ENCODE results near the gene STKLD1. TPM values are rescaled to one million over a fixed set of nuclear protein-coding genes. Genes with fewer than 3 reads are reported as not detected.
"Not testable (repeated sequence)": the region's sequence is repeated elsewhere in the genome, so short reads cannot be mapped to it uniquely, and the experiment has no call there.

The STKLD1 gene
- total RNA-seq, 2 experiments from 2014 or later = 0.59 to 1.0 TPM

GRCh38 chr9:133389025-133389557 lies 12.9 kb downstream of the STKLD1 start:
- H3K4me3 ChIP-seq (ENCODE audit: low read length) = no peak overlapping the region
- no peak overlapping the region for H3K4me3 Mint-ChIP-seq
- peaks cover 0 to 9% of the 10 kb centered on the region in 2 experiments for H3K9me3 ChIP-seq (ENCODE audit: control insufficient read depth in 1 of 2, insufficient read depth in 1 of 2, low read length in 2 of 2)
- ChIA-PET CTCF (no interaction called here), POLR2A (no interaction called here)
- no peaks in the 10 kb centered on the region for H3K36me3 ChIP-seq (ENCODE audit: insufficient read depth, low read length)
- ATAC-seq (ENCODE audit: poor library complexity) (no peak), DNase-seq (no peak)
- H3K4me1 ChIP-seq (ENCODE audit: insufficient read depth, low read length) = no peaks in the 10 kb centered on the region
- H3K4me1 Mint-ChIP-seq (ENCODE audit: low read depth) = no peaks in the 10 kb centered on the region
- no peak overlapping the region for H3K27ac ChIP-seq (ENCODE audit: low read depth in 1 of 2, low read length in 2 of 2)
- no peaks in the 10 kb centered on the region for H3K27me3 Mint-ChIP-seq
- TF ChIP-seq CTCF (IDR thresholded peaks at IDR 0.05) = no peak
- intact Hi-C loops (cut with DNase I, micrococcal nuclease) = no loop called here
- no peak overlapping the region for H3K27ac Mint-ChIP-seq
- H3K36me3 Mint-ChIP-seq (ENCODE audit: low read depth) = no peaks in the 10 kb centered on the region
- peaks cover 0 to 7% of the 10 kb centered on the region in 2 experiments for H3K27me3 ChIP-seq (ENCODE audit: control insufficient read depth in 1 of 2, insufficient read depth in 2 of 2, low read length in 2 of 2)
- H3K9me3 Mint-ChIP-seq = no peaks in the 10 kb centered on the region

GRCh38 chr9:133389562-133389961 lies 13.4 kb downstream of the STKLD1 start:
- Histone ChIP-seq H3K27me3 (ENCODE audit: control insufficient read depth in 1 of 2, insufficient read depth in 2 of 2, low read length in 2 of 2) (peaks cover 0 to 7% of the 10 kb centered on the region in 2 experiments), H3K27ac (ENCODE audit: low read depth in 1 of 2, low read length in 2 of 2) (no peak overlapping the region), H3K36me3 (ENCODE audit: insufficient read depth, low read length) (no peaks in the 10 kb centered on the region), H3K9me3 (ENCODE audit: control insufficient read depth in 1 of 2, insufficient read depth in 1 of 2, low read length in 2 of 2) (peaks cover 0 to 9% of the 10 kb centered on the region in 2 experiments), H3K4me1 (ENCODE audit: insufficient read depth, low read length) (no peaks in the 10 kb centered on the region), H3K4me3 (ENCODE audit: low read length) (no peak overlapping the region)
- no peaks in the 10 kb centered on the region for H3K36me3 Mint-ChIP-seq (ENCODE audit: low read depth)
- intact Hi-C loops (cut with DNase I, micrococcal nuclease) = no loop called here
- no peak overlapping the region for H3K4me3 Mint-ChIP-seq
- ChIA-PET CTCF (interaction anchor here (0.6 kb wide), 1 partner anchor 13 kb away, joined by 3 read pairs; the partner anchor contains the start of gene STKLD1), POLR2A (no interaction called here)
- DNase-seq = no peak
- no peak overlapping the region for H3K27ac Mint-ChIP-seq
- no peaks in the 10 kb centered on the region for H3K9me3 Mint-ChIP-seq
- ATAC-seq (ENCODE audit: poor library complexity) = no peak
- H3K4me1 Mint-ChIP-seq (ENCODE audit: low read depth) = no peaks in the 10 kb centered on the region
- TF ChIP-seq CTCF (IDR thresholded peaks at IDR 0.05) = no peak
- H3K27me3 Mint-ChIP-seq = no peaks in the 10 kb centered on the region

- H3K4me1 ChIP-seq (ENCODE audit: insufficient read depth, low read length) = no peaks in the 10 kb centered on the region
- H3K36me3 Mint-ChIP-seq (ENCODE audit: low read depth) = no peaks in the 10 kb centered on the region
- no peaks in the 10 kb centered on the region for H3K36me3 ChIP-seq (ENCODE audit: insufficient read depth, low read length)
- H3K27ac Mint-ChIP-seq = no peak overlapping the region
- peaks cover 0 to 7% of the 10 kb centered on the region in 2 experiments for H3K27me3 ChIP-seq (ENCODE audit: control insufficient read depth in 1 of 2, insufficient read depth in 2 of 2, low read length in 2 of 2)
- no peaks in the 10 kb centered on the region for H3K27me3 Mint-ChIP-seq
- no peak overlapping the region for H3K4me3 ChIP-seq (ENCODE audit: low read length)
- POLR2A ChIA-PET = no interaction called here
- H3K27ac ChIP-seq (ENCODE audit: low read depth in 1 of 2, low read length in 2 of 2) = no peak overlapping the region
- intact Hi-C loops (cut with DNase I, micrococcal nuclease) = no loop called here
- no peak for ATAC-seq (ENCODE audit: poor library complexity)
- no peak for DNase-seq
- no peak overlapping the region for H3K4me3 Mint-ChIP-seq
- no peaks in the 10 kb centered on the region for H3K9me3 Mint-ChIP-seq
- no peaks in the 10 kb centered on the region for H3K4me1 Mint-ChIP-seq (ENCODE audit: low read depth)
- CTCF ChIA-PET = no interaction called here
- no peak for TF ChIP-seq CTCF (IDR thresholded peaks at IDR 0.05)
- H3K9me3 ChIP-seq (ENCODE audit: control insufficient read depth in 1 of 2, insufficient read depth in 1 of 2, low read length in 2 of 2) = peaks cover 0 to 9% of the 10 kb centered on the region in 2 experiments
These were observed 14.5 kb downstream of the STKLD1 start for GRCh38 chr9:133390713-133391112.

- CTCF ChIA-PET; H3K36me3 Mint-ChIP-seq (ENCODE audit: low read depth); H3K4me3 ChIP-seq (ENCODE audit: low read length); H3K27ac Mint-ChIP-seq; H3K9me3 Mint-ChIP-seq; H3K4me1 ChIP-seq (ENCODE audit: insufficient read depth, low read length); DNase-seq; ATAC-seq (ENCODE audit: poor library complexity); H3K27me3 ChIP-seq (ENCODE audit: control insufficient read depth in 1 of 2, insufficient read depth in 2 of 2, low read length in 2 of 2); intact Hi-C loops (cut with DNase I, micrococcal nuclease); H3K9me3 ChIP-seq (ENCODE audit: control insufficient read depth in 1 of 2, insufficient read depth in 1 of 2, low read length in 2 of 2); H3K36me3 ChIP-seq (ENCODE audit: insufficient read depth, low read length); H3K27ac ChIP-seq (ENCODE audit: low read depth in 1 of 2, low read length in 2 of 2); H3K4me3 Mint-ChIP-seq; H3K27me3 Mint-ChIP-seq; POLR2A ChIA-PET; H3K4me1 Mint-ChIP-seq (ENCODE audit: low read depth): not testable (repeated sequence)
These were observed 15.3 kb downstream of the STKLD1 start for GRCh38 chr9:133391449-133391848.

GRCh38 chr9:133392308-133392707 lies 16.1 kb downstream of the STKLD1 start:
- H3K27ac Mint-ChIP-seq; intact Hi-C loops (cut with DNase I, micrococcal nuclease); H3K4me1 ChIP-seq (ENCODE audit: insufficient read depth, low read length); H3K27ac ChIP-seq (ENCODE audit: low read depth in 1 of 2, low read length in 2 of 2); H3K36me3 Mint-ChIP-seq (ENCODE audit: low read depth); H3K4me3 Mint-ChIP-seq; H3K4me1 Mint-ChIP-seq (ENCODE audit: low read depth); H3K27me3 Mint-ChIP-seq; H3K4me3 ChIP-seq (ENCODE audit: low read length); DNase-seq; POLR2A ChIA-PET; H3K9me3 Mint-ChIP-seq; H3K9me3 ChIP-seq (ENCODE audit: control insufficient read depth in 1 of 2, insufficient read depth in 1 of 2, low read length in 2 of 2); H3K36me3 ChIP-seq (ENCODE audit: insufficient read depth, low read length); H3K27me3 ChIP-seq (ENCODE audit: control insufficient read depth in 1 of 2, insufficient read depth in 2 of 2, low read length in 2 of 2); ATAC-seq (ENCODE audit: poor library complexity); CTCF ChIA-PET: not testable (repeated sequence)
